PFSK-1 (cell line): ENCODE results near the gene KNL1.

Source experiments
- POLR2AphosphoS5 ChIP-seq: IDR thresholded peaks from 2 replicates; pipeline ENCODE4 v1.6.1; 2012; ENCODE audit warnings: low read depth, mild to moderate bottlenecking, control low read depth, low read length, moderate library complexity
- TAF1 ChIP-seq: IDR thresholded peaks from 2 replicates; pipeline ENCODE4 v1.6.1; 2012; ENCODE audit warnings: low read length, control low read depth, borderline replicate concordance; ENCODE audit not compliant: insufficient read depth
- TF ChIP-seq, protein P1 (sequence below), 2 experiments: IDR thresholded peaks; 2 replicates each; pipeline versions ENCODE4 v1.6.1 to v1.8.0; 2011 to 2012; ENCODE audit warnings: low read depth in 2 of 2, low read length in 2 of 2, control low read depth in 1 of 2, inconsistent platforms in 1 of 2, mild to moderate bottlenecking in 1 of 2, moderate library complexity in 1 of 2; ENCODE audit not compliant: insufficient read depth in 1 of 2

GRCh38 chr15:40688932-40689799 lies 95.1 kb downstream of the KNL1 start:
- TF ChIP-seq POLR2AphosphoS5 (no peak), TAF1 (no peak)
- TF ChIP-seq, protein P1, sequence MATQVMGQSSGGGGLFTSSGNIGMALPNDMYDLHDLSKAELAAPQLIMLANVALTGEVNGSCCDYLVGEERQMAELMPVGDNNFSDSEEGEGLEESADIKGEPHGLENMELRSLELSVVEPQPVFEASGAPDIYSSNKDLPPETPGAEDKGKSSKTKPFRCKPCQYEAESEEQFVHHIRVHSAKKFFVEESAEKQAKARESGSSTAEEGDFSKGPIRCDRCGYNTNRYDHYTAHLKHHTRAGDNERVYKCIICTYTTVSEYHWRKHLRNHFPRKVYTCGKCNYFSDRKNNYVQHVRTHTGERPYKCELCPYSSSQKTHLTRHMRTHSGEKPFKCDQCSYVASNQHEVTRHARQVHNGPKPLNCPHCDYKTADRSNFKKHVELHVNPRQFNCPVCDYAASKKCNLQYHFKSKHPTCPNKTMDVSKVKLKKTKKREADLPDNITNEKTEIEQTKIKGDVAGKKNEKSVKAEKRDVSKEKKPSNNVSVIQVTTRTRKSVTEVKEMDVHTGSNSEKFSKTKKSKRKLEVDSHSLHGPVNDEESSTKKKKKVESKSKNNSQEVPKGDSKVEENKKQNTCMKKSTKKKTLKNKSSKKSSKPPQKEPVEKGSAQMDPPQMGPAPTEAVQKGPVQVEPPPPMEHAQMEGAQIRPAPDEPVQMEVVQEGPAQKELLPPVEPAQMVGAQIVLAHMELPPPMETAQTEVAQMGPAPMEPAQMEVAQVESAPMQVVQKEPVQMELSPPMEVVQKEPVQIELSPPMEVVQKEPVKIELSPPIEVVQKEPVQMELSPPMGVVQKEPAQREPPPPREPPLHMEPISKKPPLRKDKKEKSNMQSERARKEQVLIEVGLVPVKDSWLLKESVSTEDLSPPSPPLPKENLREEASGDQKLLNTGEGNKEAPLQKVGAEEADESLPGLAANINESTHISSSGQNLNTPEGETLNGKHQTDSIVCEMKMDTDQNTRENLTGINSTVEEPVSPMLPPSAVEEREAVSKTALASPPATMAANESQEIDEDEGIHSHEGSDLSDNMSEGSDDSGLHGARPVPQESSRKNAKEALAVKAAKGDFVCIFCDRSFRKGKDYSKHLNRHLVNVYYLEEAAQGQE (IDR thresholded peaks at IDR 0.05; ENCODE audit: insufficient read depth in 1 of 2, low read depth in 2 of 2, low read length in 2 of 2): no peak
